DMS114 treated with DMSO at 0.1 percent for 48 hours (cell line): ENCODE measurements around the gene GRIK5.

Experiments used
- DNase-seq: peaks from one replicate; lab custom pipeline; 2025; ENCODE audit not compliant: unreplicated experiment; lab: John Stamatoyannopoulos, UW

GRIK5 gene

GRCh38 chr19:42096255-42096837 is 26.3 kb upstream of the GRIK5 start:
- no peak for DNase-seq

DNA sequence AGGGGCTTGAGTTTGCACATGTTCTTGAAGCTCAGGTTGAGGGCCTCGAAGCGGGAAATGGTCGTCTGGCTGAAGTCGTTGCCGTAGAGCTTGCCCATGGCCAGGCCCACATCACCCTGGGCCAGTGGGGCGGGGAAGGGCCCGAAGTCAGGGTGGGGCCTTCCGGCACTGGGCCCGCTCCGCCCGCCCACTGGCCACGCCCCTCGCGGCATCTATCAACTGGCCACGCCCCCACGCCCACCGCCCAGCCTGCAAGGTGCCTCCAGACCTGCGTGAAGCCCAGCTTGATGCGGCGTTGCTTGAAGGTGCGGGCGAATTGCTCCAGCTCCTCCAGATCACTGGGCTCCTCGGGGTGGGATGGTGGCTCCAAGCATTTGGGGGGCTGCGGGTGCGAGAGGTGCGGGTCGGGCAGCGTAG is 25.8 kb upstream of the GRIK5 start:
- no peak for DNase-seq

- DNase-seq = no peak
Observed at GRCh38 chr19:42095142-42095813, 25.3 kb upstream of the GRIK5 start.

- DNase-seq = no peak
Observed at GRCh38 chr19:42093926-42094325, 23.9 kb upstream of the GRIK5 start.

GRCh38 chr19:42093505-42093904 is 23.5 kb upstream of the GRIK5 start:
- no peak for DNase-seq

DNA sequence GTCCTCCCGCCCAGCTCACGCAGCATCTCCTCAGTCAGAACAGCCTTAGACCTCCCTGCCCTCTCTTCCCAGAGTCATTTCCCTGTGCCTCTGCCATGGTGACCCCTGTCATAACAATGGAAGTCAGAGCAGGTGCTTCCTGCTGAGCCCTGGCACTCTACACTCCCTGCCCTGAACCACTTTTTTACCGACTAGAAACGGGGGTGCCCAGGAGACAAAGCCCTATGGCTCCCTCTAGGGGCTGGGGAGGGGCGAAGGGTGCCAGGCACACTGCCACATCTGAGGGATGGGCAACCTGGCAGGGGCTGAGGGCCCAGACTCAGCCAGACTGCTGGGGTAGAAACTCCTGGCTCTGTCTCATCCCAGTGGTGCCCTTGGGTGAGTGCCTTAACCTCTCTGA is 22.3 kb upstream of the GRIK5 start:
- no peak for DNase-seq

DNA sequence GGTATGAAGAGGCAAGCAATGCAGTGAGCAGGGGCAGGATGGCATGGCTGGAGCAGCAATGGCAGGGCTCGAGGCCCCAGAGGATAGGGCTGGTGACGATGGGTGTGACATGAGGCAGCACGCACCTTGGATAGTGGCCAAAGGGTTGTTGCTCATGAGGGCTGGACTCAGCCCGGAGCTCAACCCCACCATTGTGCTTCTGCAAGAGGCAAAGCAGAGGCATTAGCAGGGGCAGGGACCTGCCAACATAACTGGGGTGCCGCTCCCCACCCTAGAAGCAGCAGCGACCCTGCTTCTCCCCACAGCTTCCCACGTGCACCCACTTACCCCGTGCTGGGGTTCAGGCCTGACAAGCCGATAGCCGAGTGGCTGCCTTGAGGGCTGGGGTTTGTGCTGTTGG is 21.7 kb upstream of the GRIK5 start:
- DNase-seq = no peak

GRCh38 chr19:42091300-42091699 is 21.3 kb upstream of the GRIK5 start:
- no peak for DNase-seq

- no peak for DNase-seq
Observed at GRCh38 chr19:42090672-42091071, 20.7 kb upstream of the GRIK5 start.

DNA sequence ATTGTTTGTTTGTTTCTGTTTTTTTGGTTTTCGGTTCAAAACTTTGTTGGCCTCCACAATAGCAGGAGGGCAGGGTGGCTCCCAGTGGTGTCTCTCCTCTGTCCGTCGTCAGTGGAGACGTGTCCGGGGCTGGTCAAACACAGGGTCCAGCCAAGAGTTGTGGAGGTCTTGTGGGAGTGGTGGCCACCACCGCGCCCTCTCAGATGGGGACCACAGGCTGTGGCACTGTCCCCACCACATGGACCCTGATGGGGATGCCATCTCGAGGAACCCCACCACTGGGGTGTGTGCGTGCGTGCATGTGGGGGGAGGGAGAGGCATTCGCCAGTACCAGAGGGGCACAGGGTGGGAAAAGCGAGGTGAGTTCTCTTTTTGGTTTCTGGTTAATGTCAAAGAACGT is 19.8 kb upstream of the GRIK5 start:
- no peak for DNase-seq

GRCh38 chr19:42089191-42089750 is 19.3 kb upstream of the GRIK5 start:
- DNase-seq = no peak

DNA sequence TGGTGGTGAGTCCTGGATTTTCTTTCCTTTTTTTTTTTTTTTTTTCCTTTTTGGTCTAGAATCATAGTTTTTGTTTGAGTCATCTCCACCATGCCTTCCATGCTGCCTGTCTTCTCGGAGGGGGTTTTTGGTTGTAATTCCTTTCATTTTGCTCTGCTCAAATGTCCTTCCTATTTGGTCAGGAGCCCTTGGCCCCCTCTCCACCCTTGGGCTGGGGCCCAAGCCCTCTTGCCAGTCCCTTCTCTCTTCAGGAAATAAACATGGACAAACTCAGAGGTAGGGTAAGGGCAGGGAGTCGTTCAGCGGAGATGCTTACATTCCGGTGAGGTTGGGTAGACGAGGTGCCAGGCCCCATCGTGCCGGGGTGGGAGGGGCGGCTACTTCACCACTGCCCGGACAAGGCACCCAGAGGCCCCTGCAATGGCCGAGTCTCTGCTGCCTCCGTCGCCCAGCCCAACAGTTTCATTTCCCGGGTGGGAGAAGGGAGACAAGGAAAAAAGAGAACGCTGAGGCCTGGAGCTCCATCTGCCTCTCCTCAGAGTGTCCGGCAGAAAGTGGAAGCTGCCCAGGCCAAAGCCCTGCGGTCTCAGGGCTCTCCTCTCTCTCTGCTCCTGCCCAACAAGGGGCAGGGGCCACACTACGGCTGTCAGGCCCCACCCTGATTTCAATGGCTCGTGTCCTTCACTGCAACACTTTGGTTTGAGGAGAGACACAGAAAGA is 18.6 kb upstream of the GRIK5 start:
- no peak for DNase-seq

- DNase-seq = no peak
Observed at GRCh38 chr19:42086770-42087550, 17.0 kb upstream of the GRIK5 start.

DNA sequence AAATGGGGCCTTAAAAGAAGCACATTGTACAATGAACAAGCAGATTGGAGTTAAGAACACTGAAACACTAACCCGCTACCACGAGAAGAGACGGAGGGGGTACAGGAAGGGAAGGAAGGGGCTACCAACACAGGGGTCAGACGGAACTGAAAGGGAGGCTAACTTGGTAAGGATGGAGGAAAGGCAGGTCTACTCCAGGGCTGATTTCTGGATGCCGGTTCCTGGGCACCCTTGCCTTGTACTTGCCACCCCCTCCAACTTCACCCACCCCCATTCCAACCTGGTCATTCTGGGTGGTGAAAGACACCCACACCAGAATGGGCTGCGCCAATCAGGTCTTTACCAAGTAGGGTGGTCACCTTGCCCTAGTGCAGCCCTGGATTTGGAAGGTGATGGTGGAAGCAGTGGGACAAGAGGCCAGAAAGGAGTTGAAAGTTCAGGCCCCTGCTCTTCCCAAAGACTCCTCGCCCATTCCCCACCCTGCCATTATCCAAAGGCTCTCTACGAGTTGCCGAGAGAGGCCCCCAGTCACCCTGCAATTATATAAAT is 16.3 kb upstream of the GRIK5 start:
- no peak for DNase-seq

DNA sequence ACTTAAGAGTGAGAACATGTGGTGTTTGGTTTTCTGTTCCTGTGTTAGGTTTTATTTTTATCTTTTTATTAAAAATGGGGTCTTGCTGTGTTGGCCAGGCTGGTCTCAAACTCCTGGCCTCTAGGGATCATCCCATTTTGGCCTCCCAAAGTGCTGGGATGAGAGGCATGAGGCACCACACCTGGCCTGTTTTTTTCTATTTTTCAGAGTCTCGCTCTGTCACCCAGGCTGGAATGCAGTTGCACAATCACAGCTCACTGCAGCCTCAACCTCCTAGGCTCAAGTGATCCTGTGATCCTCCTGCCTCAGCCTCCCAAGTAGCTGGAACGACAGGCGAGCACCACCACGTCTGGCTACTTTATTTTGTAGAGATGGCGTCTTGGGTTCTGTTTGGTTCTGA is 13.5 kb upstream of the GRIK5 start:
- DNase-seq = no peak

DNA sequence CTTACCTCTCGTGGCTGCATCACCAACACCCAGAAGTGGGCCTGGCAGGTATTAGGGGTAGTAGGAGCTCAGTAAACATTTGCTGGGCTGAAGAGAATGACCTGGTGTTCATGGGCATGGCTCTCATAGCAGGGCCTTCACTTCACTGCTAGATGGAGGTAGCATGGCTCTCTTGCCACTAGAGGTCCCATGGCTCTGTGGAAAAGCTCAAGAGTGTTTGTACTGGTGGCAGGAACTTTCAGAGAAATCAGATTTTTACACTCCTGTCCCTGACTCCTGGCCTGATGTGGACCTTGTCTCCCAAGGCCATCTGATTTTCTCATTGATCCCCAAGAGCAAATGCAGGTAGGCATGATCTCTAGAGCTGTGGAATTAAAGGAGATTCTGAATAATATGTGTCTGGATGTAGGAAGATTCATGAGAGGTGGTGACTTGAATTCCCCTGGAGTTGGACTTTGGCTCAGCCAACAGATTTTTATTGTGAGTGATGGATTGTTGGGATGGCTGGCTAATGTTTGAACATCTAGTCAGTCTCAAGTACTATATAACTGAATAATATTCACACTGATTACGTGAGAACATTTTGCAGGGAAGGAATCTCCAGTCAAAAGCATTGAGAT is 11.7 kb upstream of the GRIK5 start:
- DNase-seq = peak; percentile 58

- DNase-seq = no peak
Observed at GRCh38 chr19:42080764-42081375, 10.9 kb upstream of the GRIK5 start.

DNA sequence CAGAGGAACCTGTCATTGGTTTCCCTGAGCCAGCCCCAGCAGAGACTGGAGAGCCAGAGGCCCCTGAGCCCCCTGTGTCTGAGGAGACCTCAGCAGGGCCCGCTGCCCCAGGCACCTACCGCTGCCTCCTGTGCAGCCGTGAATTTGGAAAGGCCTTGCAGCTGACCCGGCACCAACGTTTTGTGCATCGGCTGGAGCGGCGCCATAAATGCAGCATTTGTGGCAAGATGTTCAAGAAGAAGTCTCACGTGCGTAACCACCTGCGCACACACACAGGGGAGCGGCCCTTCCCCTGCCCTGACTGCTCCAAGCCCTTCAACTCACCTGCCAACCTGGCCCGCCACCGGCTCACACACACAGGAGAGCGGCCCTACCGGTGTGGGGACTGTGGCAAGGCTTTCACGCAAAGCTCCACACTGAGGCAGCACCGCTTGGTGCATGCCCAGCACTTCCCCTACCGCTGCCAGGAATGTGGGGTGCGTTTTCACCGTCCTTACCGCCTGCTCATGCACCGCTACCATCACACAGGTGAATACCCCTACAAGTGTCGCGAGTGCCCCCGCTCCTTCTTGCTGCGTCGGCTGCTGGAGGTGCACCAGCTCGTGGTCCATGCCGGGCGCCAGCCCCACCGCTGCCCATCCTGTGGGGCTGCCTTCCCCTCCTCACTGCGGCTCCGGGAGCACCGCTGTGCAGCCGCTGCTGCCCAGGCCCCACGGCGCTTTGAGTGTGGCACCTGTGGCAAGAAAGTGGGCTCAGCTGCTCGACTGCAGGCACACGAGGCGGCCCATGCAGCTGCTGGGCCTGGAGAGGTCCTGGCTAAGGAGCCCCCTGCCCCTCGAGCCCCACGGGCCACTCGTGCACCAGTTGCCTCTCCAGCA is 10.1 kb upstream of the GRIK5 start:
- DNase-seq = no peak

GRCh38 chr19:42079276-42079669 is 9.3 kb upstream of the GRIK5 start:
- no peak for DNase-seq
